ENCODE measurements around the gene BASP1. TPM values are rescaled to one million over a fixed set of nuclear protein-coding genes. Genes with fewer than 3 reads are reported as not detected.

BASP1 gene
- 78.7 and 80.4 TPM in 2 replicates for total RNA-seq

GRCh38 chr5:17217493-17218352 is at the start of gene BASP1:
Gene BASP1, plus strand, starts transcription at chr5:17217631. Its CDS starts 57,586 bp downstream, at chr5:17275217.
- Histone ChIP-seq H3K36me3 (ENCODE audit: control insufficient read depth, insufficient read depth, low read length) (no peaks in the 10 kb centered on the region), H3K4me3 (ENCODE audit: low read depth, low read length) (peak within 1 kb of the TSS; percentile 88), H3K27me3 (ENCODE audit: control insufficient read depth, insufficient read depth, low read length) (no peaks in the 10 kb centered on the region)
- TF ChIP-seq CTCF (IDR thresholded peaks at IDR 0.05; ENCODE audit: insufficient read depth, low read length, severe bottlenecking), result no peak
- DNase-seq (ENCODE audit: low read depth), result no peak
- no peak for FAIRE-seq

- FAIRE-seq (no peak), DNase-seq (ENCODE audit: low read depth) (peak; percentile 47)
- TF ChIP-seq CTCF (IDR thresholded peaks at IDR 0.05; ENCODE audit: insufficient read depth, low read length, severe bottlenecking), result no peak
- no peaks in the 10 kb centered on the region for H3K36me3 ChIP-seq (ENCODE audit: control insufficient read depth, insufficient read depth, low read length)
- no peaks in the 10 kb centered on the region for H3K27me3 ChIP-seq (ENCODE audit: control insufficient read depth, insufficient read depth, low read length)
- no peak overlapping the region for H3K4me3 ChIP-seq (ENCODE audit: low read depth, low read length)
Observed at GRCh38 chr5:17169507-17169906, 47.9 kb upstream of the BASP1 start.

- H3K36me3 ChIP-seq (ENCODE audit: control insufficient read depth, insufficient read depth, low read length), result no peaks in the 10 kb centered on the region
- FAIRE-seq, result no peak
- no peak for TF ChIP-seq CTCF (IDR thresholded peaks at IDR 0.05; ENCODE audit: insufficient read depth, low read length, severe bottlenecking)
- no peaks in the 10 kb centered on the region for H3K27me3 ChIP-seq (ENCODE audit: control insufficient read depth, insufficient read depth, low read length)
- no peak for DNase-seq (ENCODE audit: low read depth)
- H3K4me3 ChIP-seq (ENCODE audit: low read depth, low read length), result no peak overlapping the region
Observed at GRCh38 chr5:17172791-17173190, 44.6 kb upstream of the BASP1 start.

GRCh38 chr5:17174965-17175364 is 42.5 kb upstream of the BASP1 start:
- TF ChIP-seq CTCF (IDR thresholded peaks at IDR 0.05; ENCODE audit: insufficient read depth, low read length, severe bottlenecking), result no peak
- FAIRE-seq (no peak), DNase-seq (ENCODE audit: low read depth) (no peak)
- Histone ChIP-seq H3K36me3 (ENCODE audit: control insufficient read depth, insufficient read depth, low read length) (no peaks in the 10 kb centered on the region), H3K27me3 (ENCODE audit: control insufficient read depth, insufficient read depth, low read length) (no peaks in the 10 kb centered on the region), H3K4me3 (ENCODE audit: low read depth, low read length) (no peak overlapping the region)

- Histone ChIP-seq H3K27me3 (ENCODE audit: control insufficient read depth, insufficient read depth, low read length) (no peaks in the 10 kb centered on the region), H3K4me3 (ENCODE audit: low read depth, low read length) (no peak overlapping the region), H3K36me3 (ENCODE audit: control insufficient read depth, insufficient read depth, low read length) (no peaks in the 10 kb centered on the region)
- DNase-seq (ENCODE audit: low read depth) (no peak), FAIRE-seq (no peak)
- TF ChIP-seq CTCF (IDR thresholded peaks at IDR 0.05; ENCODE audit: insufficient read depth, low read length, severe bottlenecking), result no peak
Observed at GRCh38 chr5:17177501-17178372, 39.7 kb upstream of the BASP1 start.
